K562 (cell line): Measurements from ENCODE around the gene CYSTM1. TPM values are rescaled to one million over a fixed set of nuclear protein-coding genes. Genes with fewer than 3 reads are reported as not detected.

Source experiments
- ADNP ChIP-seq: fragments of 200-800 bp; sonication (Bioruptor generic); IDR thresholded peaks from 2 replicates; pipeline ENCODE4 v1.6.1; 2016; ENCODE audit warnings: missing genetic modification characterization, missing compliant biosample characterization
- ARID3A ChIP-seq: IDR thresholded peaks from 2 replicates; pipeline ENCODE4 v1.6.1; 2012; ENCODE audit warnings: low read depth, low read length, improper control_type of control experiment, borderline replicate concordance
- ARID3B ChIP-seq: fragments of 250-450 bp; sonication (Bioruptor Pico); IDR thresholded peaks from 2 replicates; pipeline ENCODE4 v1.4.0; 2020; ENCODE audit warnings: borderline replicate concordance
- ARNT ChIP-seq, 2 experiments: fragments of 450-650 bp; IDR thresholded peaks; 2 replicates each; pipeline ENCODE4 v1.6.1; 2016; ENCODE audit warnings: mild to moderate bottlenecking in 1 of 2
- BHLHE40 ChIP-seq: IDR thresholded peaks from 2 replicates; pipeline ENCODE4 v1.6.1; 2011; ENCODE audit warnings: low read length, improper control_type of control experiment
- BRD9 ChIP-seq: fragments of 450-650 bp; IDR thresholded peaks from 2 replicates; pipeline ENCODE4 v1.6.1; 2018; ENCODE audit warnings: low read depth; ENCODE audit not compliant: partially characterized antibody
- CBFB ChIP-seq: sonication (generic); formaldehyde crosslinking; IDR thresholded peaks from 2 replicates; pipeline ENCODE4 v1.4.0; 2020; ENCODE audit warnings: mild to moderate bottlenecking, missing genetic modification reagents
- CTBP1 ChIP-seq: fragments of 450-650 bp; IDR thresholded peaks from 2 replicates; pipeline ENCODE4 v1.6.1; 2016; ENCODE audit warnings: borderline replicate concordance
- DIDO1 ChIP-seq: fragments of 450-650 bp; IDR thresholded peaks from 2 replicates; pipeline ENCODE4 v1.6.1; 2016; ENCODE audit warnings: low read depth, missing biosample characterization, missing genetic modification characterization
- FOXK1 ChIP-seq: sonication (generic); formaldehyde crosslinking; IDR thresholded peaks from 2 replicates; pipeline ENCODE4 v1.8.0; 2022; ENCODE audit warnings: missing genetic modification reagents, mild to moderate bottlenecking, borderline replicate concordance
- FUS ChIP-seq: fragments of 200-400 bp; formaldehyde crosslinking; optimal IDR thresholded peaks from 2 replicates; pipeline ENCODE3; 2017; ENCODE audit warnings: low read depth, low read length
- HMGXB4 ChIP-seq: sonication (generic); formaldehyde crosslinking; IDR thresholded peaks from 2 replicates; pipeline ENCODE4 v1.8.1; 2023; ENCODE audit warnings: mild to moderate bottlenecking, missing genetic modification reagents
- NCOA6 ChIP-seq: fragments of 450-650 bp; IDR thresholded peaks from 2 replicates; pipeline ENCODE4 v1.6.1; 2017; ENCODE audit warnings: mild to moderate bottlenecking
- NFYB ChIP-seq: IDR thresholded peaks from 2 replicates; pipeline ENCODE4 v1.6.1; 2011; ENCODE audit warnings: mild to moderate bottlenecking, moderate library complexity; ENCODE audit not compliant: insufficient read length; ENCODE audit errors: extremely low read depth
- POLR2H ChIP-seq: IDR thresholded peaks from 2 replicates; pipeline ENCODE4 v1.6.1; 2016; ENCODE audit warnings: missing genetic modification characterization, low read depth, mild to moderate bottlenecking, control low read depth, missing compliant biosample characterization, moderate library complexity
- PTBP1 ChIP-seq: fragments of 200-400 bp; formaldehyde crosslinking; IDR thresholded peaks from 2 replicates; pipeline ENCODE4 v1.6.1; 2017; ENCODE audit warnings: low read depth, low read length
- RBM17 ChIP-seq: fragments of 200-400 bp; formaldehyde crosslinking; IDR thresholded peaks from 2 replicates; pipeline ENCODE4 v1.6.1; 2017; ENCODE audit warnings: low read depth, mild to moderate bottlenecking, low read length, borderline replicate concordance
- SAFB2 ChIP-seq: fragments of 200-400 bp; formaldehyde crosslinking; IDR thresholded peaks from 2 replicates; pipeline ENCODE4 v1.6.1; 2018; ENCODE audit warnings: borderline replicate concordance, low read length, low read depth, moderate library complexity; ENCODE audit not compliant: severe bottlenecking
- SLC30A9 ChIP-seq: fragments of 250-450 bp; sonication (Bioruptor Pico); IDR thresholded peaks from 2 replicates; pipeline ENCODE4 v1.8.0; 2022; ENCODE audit warnings: mild to moderate bottlenecking, moderate library complexity
- ZBTB8A ChIP-seq: fragments of 450-650 bp; IDR thresholded peaks from 2 replicates; pipeline ENCODE4 v1.6.1; 2018; ENCODE audit warnings: mild to moderate bottlenecking, moderate library complexity; ENCODE audit not compliant: partially characterized antibody
- ZFP36 ChIP-seq: fragments of 150-350 bp; IDR thresholded peaks from 2 replicates; pipeline ENCODE4 v1.6.1; 2018; ENCODE audit warnings: low read length, low read depth; ENCODE audit not compliant: partially characterized antibody
- ZNF133 ChIP-seq: fragments of 250-450 bp; sonication (Bioruptor Pico); IDR thresholded peaks from 2 replicates; pipeline ENCODE4 v1.4.0; 2020; ENCODE audit warnings: mild to moderate bottlenecking
- ZNF146 ChIP-seq: IDR thresholded peaks from one replicate; pipeline ENCODE4 v1.6.1; 2018; ENCODE audit warnings: missing compliant biosample characterization; ENCODE audit not compliant: unreplicated experiment
- ZNF408 ChIP-seq: fragments of 250-450 bp; sonication (Bioruptor Pico); IDR thresholded peaks from 2 replicates; pipeline ENCODE4 v1.4.0; 2020; ENCODE audit warnings: low read depth, mild to moderate bottlenecking, moderate library complexity
- ZNF589 ChIP-seq: fragments of 200-800 bp; sonication (Bioruptor generic); IDR thresholded peaks from 2 replicates; pipeline ENCODE4 v1.6.1; 2016; ENCODE audit warnings: low read depth, missing genetic modification characterization, missing compliant biosample characterization
- ZNF766 ChIP-seq: fragments of 200-800 bp; sonication (Bioruptor generic); conservative IDR thresholded peaks from 2 replicates; pipeline ENCODE4 v1.6.1; 2016; ENCODE audit warnings: missing genetic modification characterization, missing compliant biosample characterization
- polyA plus RNA-seq, 8 experiments: library from polyadenylated mRNA; depleted of rRNA in 4 of 8; stranded (reverse) in 5 of 8; unstranded in 3 of 8; fragments of >200 nt; fragmentation: Nextera tagmentation in 2 of 8; fragmentation: Illumina TruSeq in 1 of 8; extraction: Ambion mirVana in 2 of 8; extraction: Trizol in 1 of 8; gene quantifications; 2 replicates each; pipeline versions ENCODE4 v1.2.1 to v1.2.3, GENCODE V29; 2011 to 2014; ENCODE audit warnings: inconsistent platforms in 1 of 8, missing spikeins in 1 of 8
- total RNA-seq, 7 experiments: library from RNA; depleted of rRNA in 6 of 7; stranded (reverse); fragments of >200 nt in 6 of 7; fragmentation: Illumina TruSeq in 2 of 7; extraction: Trizol in 2 of 7; gene quantifications; 2 replicates each; pipeline versions ENCODE4 v1.2.1 to v1.2.3, GENCODE V29; 2011 to 2021; ENCODE audit warnings: low replicate concordance in 1 of 7

CYSTM1 gene
- total and polyA plus RNA-seq, 9 of the 15 experiments (the other 6 are each of a cell fraction or from before 2014, with no cell fraction given): 76.1 to 422 (median 108) TPM

GRCh38 chr5:140175367-140176030, 511 bp downstream of the CYSTM1 start (continued):
- TF ChIP-seq HMGXB4 (CRISPR knock-in tag) (no peak), SLC30A9 (CRISPR knock-in tag) (no peak), ZNF146 (no peak), ADNP (tag) (no peak), FOXK1 (no peak), DIDO1 (tag) (no peak), PTBP1 (no peak), POLR2H (tag) (no peak), CBFB (CRISPR knock-in tag) (no peak), FUS (no peak), BHLHE40 (no peak; the same call in 1 of the 2 replicates), NFYB (no peak), BRD9 (peak; percentile 81), ZNF766 (no peak), RBM17 (no peak), ZNF133 (CRISPR knock-in tag) (no peak), CTBP1 (no peak), ARID3B (no peak), ARNT (IDR thresholded peaks at IDR 0.05) (peak in 1 of 2 experiments; percentile 39; a peak in 1 of 4 replicates), ZBTB8A (no peak), ZFP36 (no peak), ZNF589 (CRISPR knock-in tag) (no peak), ARID3A (no peak), ZNF408 (CRISPR knock-in tag) (no peak), SAFB2 (no peak), NCOA6 (no peak)
